Occipital lobe (tissue), 2 donors: ENCODE measurements around the gene ZC3HAV1L. TPM values are rescaled to one million over a fixed set of nuclear protein-coding genes. Genes with fewer than 3 reads are reported as not detected.
"Not testable (repeated sequence)": the region's sequence is repeated elsewhere in the genome, so short reads cannot be mapped to it uniquely, and the experiment has no call there.

Experiments
- DNase-seq: peaks from one replicate; lab custom pipeline; 2025; lab: John Stamatoyannopoulos, UW
- total RNA-seq: library from RNA; depleted of rRNA; stranded (reverse); fragments of >200 nt; gene quantifications from one replicate; pipeline ENCODE4 v1.2.3, GENCODE V29; 2014

Gene ZC3HAV1L
- total RNA-seq, 1 donor from 2014 or later, result 10.8 TPM

DNA sequence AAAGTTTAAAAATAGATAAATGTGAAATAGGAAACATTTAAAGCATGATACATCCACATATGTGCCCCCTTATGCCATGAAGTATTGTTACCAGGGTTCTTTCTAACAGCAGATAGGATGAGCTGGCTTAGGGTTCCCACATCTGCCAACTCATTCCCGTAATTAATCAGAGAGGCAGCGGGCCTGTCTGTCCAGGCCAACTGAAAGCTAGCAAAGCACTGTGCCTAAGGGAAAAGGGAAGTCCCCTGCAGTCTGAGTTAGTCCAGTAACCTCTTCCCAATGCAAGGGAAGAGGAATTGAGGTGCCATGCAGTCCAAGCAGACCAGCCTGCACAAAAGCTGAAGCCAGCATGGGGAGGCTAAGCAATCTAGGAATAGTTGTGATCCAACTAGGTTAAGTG lies 18.3 kb upstream of the ZC3HAV1L start:
- no peak for DNase-seq

DNA sequence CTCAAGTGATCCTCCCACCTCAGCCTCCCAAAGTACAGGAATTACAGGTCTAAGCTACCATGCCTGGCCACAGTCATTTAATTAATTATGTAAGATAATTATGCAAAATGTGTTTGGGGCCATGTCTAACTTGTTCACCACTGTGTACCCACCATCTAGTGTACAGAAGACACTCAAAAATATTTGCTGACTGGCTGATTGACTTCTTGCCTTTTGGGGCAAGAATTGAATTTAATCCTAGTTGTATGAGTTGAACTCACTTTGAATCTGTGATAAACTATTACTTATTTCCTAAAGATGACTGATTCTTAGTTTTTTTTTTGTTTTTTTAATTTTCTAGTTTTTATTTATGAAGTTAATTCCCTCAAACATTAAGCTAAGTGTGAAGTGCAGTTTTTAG lies 15.8 kb upstream of the ZC3HAV1L start:
- DNase-seq, result no peak

DNA sequence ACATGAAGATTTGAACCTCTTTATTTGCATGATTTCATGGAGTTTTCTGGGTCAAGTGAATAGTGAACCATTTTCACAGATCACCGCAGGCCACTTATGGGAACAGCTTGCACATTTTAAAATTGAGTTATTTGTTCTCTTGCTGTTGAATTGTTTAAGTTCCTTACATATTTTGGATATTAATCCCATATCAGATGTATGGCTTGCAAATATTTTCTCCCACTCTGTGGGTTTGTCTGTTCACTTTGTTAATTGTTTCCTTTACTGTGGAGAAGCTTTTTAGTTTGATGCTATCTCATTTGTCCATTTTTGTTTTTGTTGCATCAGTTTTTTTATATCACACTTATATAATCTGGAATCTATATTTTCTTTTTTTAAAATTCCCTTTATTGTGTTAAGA lies 14.1 kb upstream of the ZC3HAV1L start:
- no peak for DNase-seq

DNA sequence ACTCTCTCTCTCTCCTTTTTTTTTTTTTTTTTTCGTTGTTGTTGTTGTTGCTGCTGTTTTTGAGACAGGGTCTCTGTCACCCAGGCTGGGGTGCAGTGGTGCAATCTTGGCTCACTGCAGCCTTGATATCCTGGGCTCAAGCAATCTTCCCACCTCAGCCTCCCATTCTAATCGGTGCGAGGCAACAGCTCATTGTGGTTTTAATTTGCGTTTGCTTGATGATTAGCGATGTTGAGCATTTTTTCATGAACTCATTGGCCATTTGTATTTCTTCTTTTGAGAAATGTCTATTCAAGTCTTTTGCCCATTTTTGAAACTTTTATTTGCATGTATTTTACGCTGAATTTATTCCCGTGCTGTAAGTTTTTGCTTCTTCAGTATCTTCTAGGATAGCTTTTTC lies 13.3 kb upstream of the ZC3HAV1L start:
- DNase-seq, result no peak

DNA sequence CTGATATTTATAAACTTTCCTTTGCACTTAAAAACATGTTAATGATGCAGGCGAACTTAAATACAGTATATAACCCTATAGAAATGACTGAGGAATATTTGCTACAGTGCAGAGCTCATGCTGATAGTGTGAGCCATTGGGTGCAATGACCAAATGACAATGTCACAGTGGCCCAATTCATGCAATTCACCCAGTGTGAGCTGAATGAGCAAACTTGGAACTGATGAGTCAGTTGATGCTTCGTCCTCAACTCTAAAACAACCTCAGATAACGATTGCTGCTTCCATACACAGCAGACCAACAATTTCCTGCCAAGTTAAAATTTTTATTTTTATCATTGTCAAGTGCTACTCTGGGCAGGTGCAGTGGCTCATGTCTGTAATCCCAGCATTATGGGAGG lies 12.1 kb upstream of the ZC3HAV1L start:
- DNase-seq, result no peak

DNA sequence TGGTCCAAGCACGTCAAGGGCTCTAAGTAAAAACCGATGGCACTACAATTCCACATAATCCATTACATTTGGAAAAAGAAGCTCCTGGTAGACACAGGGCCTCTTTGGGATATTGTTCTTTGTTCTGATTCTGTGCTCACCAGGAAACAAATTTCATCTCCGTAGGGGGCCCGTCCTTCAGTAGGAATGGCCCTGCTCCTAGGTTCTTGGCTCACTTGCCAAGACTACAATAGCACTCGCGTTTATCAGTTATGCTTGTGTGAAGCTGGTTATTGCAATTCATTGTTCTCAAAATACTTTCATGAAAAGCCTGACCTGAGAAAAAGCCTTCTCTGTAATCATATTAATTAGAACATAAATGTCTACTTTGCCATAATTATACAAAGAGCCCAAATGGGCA lies 10.3 kb upstream of the ZC3HAV1L start:
- no peak for DNase-seq

DNA sequence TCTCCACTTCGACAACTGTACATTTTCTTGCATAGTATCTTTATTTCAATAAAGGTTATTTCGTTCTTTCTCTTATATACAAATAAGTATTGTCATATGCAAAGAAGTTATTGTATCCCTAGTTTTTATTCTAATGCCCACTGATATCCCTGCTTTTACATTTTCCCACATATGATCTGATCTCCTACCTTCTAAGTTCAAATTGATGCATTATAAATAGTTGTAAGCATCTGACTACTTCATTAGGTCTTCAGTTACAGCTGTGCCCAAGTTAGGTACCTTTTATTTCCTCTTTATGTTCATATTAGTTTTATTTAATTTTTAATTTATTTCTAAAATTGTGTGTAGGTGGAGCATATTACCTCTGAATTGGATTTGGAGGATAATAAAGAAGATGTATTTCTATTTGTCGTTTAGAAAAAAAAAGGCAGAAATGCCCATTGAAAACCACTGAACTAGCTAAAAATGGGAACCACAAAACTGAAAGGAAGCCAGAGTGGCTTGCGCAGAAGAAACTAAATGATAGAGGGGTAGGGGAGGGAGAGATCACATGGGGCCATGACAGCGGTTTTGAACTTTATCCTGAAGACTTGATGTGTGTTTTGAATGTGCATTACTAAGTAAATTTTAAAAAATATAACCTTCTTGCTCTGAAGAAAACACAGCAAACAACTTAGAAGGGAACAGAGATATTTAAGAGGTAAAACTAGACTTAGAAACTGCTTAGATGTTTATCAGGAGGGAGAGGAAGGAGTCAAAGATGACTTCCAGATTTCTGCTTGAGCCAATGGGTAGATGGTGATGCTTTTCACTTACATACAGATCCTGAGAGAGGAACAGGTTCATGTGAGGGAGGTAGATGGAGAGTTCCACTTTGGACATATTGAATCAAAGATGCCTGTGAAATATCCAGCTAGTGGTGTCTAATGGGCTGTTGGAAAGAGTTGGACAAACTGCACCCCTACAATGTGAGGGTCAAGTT lies 9.3 kb upstream of the ZC3HAV1L start:
- DNase-seq, result no peak

DNA sequence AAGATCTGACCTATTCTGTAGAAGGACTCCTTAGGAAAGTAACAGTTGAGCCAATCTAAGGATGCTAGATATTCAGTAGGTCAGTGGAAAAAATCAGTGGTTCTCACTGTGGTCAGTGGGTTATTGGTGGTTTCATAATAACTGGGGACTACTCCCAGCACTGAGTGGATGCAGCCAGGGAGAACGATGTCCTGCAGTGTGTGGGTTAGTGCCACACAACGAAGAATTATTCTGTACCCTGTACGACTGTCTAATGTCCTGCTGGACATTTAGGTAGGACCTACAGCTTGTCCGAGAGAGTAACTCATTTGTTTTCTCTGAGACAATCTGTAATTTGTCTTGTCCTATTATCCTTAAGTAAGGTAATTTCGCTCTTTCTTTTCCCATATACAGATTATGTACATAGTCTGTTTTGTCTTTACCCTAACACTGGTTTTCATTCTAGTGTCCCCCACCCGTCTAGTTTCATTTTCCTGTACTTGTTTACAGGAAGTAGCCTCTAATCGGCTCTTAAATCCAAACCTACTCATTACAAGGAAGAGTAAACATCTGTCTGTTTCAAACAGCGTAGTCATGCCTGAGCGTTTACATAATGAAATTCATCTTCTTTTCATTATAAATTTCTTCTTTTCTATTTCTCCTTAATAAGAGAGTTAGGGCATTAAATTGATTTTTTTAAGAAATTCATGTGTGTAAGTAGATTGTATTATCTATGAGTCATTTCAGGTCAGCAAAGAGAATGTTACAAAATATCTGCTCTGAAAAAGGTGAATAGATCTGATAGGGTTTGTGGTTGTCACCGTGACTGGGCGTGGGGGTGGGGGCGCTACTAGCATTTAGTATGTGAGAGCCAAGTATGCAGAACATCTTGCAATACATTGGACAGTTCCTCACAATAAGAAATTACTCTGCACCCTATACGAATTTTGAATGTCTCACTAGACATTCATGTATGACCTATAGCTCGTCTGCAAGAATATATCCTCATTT lies 8.3 kb upstream of the ZC3HAV1L start:
- no peak for DNase-seq

DNA sequence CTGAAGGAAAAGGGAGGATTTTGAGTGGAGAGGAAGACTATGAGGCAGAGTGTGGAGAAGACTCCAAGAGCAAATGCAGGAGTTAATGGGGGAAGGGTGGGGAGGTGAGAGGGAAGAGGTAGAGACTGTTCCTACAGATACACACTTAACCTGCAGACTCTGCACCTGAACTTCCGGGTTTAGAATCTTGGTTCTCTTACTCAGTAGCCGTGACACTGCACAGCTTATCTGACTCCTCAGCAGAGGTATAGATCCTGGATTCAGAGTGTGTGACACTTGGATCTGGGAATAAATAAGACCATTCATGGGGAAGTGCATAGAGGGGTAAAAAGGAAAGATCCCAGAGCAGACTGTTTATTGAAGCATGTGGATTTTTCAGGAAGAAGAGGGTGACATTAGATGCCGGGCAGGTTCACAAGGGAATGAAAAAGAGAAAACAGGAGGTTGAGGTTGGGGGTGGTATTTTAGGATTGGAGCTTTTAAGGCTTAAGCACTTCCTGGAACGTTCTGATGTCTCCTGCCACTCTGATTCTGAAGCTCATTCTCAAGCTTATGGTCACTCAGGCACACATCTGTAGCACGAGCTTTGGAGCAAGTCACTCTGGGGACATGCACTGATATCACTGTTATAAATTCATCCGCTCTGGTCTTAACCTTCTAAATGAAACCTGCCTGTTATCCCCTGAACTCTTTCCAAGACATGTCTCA lies 5.7 kb upstream of the ZC3HAV1L start:
- no peak for DNase-seq

DNA sequence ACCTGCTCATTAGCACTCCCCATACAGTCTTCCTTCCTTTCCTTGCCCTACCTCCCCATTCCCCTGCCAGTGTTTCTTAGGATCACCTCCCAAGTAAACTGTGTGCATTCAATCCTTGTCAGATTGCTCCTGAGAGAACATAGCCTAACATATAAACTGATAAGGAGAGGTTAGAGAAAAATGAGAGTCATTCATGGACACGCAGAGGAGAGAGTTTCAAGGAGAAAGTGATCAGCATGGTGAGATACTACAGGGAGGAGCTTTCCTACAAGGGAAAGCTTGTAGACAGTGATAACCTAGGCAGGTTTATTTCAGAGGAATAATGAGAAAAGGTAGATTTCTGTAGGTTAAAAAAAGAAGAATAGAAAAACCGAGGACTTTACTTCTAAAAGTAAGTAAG lies 2.8 kb upstream of the ZC3HAV1L start:
- no peak for DNase-seq

DNA sequence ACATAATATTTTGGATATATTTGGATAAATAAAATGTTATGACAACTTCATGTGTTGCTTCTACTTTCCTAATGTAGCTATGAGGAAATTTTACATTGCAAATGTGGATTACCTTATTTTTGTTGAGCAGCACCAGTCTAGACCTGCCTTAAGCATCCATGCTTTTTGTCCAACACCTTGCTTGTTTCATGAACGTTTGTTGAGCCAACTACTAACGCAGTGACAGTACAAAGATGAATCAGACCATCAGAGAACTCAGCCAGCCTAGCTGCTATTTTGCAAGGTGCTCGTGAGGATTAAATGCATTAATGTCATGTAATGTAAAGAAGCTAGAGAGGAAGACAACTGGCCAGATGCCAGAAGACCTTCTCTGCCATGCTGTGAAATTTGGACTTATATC lies 1.1 kb upstream of the ZC3HAV1L start:
- no peak for DNase-seq

DNA sequence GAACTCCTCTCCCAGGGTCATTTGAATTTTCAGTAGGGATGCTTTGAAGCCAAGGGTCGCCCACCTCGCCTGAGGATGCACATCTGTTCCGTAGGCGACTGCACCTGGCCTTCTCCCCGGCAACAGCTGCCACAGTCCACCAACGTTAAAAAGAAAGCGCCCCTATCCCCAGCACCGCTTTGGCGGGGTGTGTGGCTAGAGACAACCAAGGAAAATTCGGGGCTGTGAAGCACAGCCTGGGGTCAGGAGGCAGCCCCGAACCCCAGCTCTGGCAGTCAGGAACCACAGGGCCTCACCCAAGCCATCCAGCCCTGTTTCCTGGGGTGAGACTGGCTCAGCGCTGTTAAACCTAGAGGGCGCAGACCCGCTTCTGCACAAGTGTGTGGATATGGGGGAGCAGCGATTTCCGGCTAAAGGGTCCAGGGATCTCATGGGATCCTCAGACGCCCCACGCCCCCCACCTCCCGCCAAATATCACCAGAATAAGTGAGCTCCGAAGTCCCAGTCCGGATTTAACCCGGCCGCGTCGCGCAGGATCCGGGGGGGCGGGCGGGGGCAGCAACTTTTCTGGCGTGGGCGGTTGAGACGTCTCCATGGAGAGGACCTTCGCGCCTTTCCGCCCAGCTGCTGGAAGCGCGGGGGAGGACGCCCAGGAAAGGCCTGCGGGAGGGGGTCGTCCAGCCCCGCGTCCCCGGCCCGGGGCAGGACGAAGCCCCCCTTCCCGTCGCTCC lies 822 bp downstream of the ZC3HAV1L start:
- no peak for DNase-seq

DNA sequence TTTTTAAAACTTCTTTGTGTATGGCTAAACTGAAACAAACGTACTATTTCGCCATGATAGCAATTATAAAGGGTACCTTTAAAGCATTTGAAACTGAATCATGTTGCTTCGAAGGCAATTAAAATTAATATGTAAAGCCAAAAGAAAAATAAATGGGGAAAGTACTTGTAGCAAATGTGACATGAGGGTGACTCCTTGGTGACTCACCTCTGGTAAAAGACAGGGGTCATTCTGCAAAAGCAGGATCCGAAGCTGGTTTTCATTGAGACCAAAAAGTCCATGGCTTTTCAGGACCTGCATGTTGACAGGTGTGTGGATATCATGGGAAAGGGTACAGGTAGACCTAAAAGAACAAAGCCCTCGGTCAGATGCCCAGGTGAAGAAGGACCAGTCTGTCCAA lies 1.5 kb downstream of the ZC3HAV1L start:
- no peak for DNase-seq

DNA sequence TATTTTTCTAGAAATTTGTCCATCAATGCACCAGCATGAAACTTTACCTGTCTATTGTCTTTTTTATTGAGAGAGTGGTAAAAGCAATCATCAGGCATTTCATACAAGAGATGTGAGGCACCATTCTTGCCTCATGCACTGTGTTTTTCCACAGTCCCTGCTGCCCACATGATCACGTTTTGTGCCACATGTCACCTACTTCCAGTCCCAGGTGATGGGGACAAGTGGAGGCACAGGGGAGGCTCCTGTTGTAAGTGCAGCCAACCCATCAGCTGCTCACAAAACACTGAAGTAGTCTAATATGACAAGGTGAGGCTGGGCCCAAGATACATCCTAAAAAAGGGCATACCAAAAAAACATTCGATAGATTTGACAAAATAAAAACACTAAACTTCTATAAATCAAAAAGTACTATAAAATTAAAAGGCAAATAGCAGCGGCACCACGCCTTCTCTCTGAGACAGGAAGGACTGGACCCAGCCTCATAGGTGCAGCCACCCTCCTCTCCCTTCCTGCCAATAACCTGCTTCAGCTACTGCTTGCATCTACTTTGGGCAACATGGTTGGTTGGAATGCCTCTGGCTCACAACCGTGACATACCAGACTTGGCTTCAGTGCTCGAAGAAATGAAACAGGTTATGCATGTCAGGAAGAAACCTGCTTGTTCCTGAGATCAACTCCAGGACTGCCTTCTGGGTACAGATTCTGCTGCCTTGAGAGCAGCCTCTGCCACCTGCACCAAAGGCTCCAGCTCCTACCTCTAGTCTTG lies 2.3 kb downstream of the ZC3HAV1L start:
- no peak for DNase-seq

DNA sequence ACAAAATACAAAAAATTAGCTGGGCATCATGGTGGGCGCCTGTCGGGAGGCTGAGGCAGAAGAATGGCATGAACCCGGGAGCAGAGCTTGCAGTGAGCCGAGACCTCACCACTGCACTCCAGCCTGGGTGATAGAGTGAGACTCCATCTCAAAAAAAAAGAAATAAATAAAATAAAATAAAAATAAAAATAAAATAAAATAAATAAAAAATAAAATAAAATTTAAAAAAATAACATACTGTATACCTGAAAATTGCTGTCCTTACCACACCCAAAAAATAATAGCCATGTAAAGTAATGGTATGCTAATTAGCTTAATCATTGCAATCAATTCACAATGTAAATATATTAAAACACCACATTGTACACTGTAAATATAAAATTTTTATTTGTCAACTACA lies 3.4 kb downstream of the ZC3HAV1L start:
- DNase-seq, result no peak

DNA sequence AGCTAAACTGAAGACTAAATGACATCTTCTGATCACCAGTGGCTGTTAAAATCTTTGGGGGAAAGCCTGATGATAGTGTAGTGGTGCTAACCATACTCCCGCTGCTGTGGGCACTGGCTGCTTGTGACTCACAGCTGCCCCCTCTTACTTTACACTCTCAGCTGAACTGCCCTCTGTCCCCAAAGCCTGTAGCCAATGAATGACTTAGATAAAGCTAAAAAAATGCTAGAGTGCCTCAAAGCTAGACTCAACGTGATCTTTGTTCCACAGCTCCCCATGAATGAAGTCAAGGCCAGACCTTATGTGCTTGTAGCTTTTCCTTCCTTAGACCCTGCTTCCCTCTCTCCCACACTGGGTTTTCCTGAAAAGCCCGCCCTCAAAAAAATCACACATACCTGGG lies 6.5 kb downstream of the ZC3HAV1L start:
- DNase-seq, result no peak

DNA sequence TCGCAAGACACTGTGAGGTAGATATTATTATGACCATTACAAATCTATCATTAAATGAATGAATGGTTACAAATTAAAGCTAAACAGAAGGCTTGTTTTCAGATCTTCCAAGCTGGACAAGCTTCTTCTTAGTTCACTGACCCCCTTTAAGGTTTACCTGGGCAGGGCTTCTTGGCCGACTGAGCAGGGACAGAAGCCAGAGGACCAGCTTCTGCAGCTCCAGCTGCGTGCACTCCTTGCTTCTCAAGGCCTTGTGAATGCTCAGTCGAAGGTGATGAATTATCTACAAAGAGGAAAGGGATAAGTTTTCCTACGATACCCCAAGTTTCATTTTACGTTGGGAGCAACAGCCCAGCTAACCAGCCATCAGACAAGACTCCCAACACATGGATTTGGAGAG lies 9.3 kb downstream of the ZC3HAV1L start:
- DNase-seq, result no peak

DNA sequence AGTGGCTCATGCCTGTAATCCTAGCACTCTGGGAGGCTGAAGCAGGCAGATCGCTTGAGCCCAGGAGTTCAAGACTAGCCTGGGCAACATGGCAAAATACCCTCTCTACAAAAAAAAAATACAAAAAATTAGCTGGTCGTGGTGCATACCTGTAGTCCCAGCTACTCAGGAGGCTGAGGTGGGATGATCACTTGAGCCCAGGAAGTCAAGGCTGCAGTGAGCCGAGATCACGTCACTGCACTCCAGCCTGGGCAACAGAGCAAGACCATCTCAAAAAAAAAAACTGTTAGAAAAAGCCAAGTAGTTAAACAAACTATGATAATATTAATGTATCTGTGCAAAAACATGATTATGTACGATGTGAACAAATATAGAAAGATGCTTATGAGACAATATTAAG lies 10.0 kb downstream of the ZC3HAV1L start:
- not testable (repeated sequence) for DNase-seq

DNA sequence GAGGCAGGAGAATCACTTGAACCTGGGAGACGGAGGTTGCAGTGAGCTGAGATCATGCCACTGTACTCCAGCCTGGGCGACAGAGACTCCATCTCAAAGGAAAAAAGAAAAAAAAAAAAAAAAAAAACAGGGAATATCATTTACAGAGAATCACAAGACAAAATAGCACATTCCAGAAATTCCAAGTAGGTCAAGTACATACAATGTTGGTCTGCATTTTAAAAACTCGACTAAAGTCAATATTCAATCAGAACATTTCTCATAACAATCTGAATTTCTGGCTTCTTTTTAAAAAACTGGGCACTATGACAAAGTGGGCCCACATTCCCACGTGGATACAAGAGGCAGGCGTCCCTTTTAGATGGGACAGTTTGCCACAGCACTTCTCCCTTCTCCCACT lies 12.8 kb downstream of the ZC3HAV1L start:
- no peak for DNase-seq

DNA sequence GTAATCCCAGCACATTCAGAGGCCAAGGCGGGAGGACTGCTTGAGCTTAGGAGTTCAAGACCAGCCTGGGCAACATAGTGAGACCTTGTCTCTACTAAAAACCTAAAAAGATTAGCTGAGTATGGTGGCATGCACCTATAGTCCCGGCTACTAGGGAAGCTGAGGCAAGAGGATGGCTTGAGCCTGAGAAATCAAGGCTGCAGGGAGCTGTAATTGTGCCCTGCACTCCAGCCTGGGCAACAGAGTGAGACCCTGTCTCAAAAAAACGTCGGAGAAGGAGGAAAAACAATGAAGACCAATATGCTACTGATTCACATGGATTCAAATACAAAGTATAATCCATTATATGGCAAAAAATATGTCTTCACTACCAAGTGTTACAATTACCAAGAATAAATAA lies 13.6 kb downstream of the ZC3HAV1L start:
- DNase-seq, result no peak
